ENCODE data around the gene SP140L. TPM values are rescaled to one million over a fixed set of nuclear protein-coding genes. Genes with fewer than 3 reads are reported as not detected.

Gene SP140L
- total RNA-seq, 2 donors from 2014 or later = 0.82 to 2.9 TPM

DNA sequence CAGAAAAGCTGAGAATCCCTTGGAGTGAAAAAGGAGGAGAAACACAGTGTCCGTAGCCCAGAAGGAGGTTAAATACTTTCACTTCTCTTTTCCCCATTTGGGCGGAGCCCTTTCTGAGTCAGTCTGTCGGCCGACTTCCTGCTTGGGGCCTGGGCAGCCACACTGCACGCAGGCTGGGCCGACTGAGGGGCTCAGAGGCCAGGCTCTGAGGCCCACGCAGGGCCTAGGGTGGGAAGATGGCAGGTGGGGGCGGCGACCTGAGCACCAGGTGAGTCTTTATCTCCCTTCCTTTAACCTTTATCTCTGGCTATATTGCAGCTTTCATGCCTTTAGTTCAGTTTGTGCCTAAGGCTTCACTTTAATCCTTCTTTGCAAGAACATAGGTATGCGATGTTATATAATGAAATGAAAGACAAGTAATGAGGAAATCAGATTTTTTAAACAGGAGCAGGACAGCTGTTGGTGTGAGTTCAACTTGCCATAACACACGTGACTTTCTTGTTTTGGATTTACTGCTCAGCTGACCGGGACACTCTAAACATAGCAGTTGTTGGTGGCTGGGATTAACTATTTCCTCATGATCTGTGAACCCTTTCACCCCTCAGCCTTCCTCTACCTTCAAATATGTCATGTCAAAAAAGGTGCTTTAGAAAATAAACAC is 89.2 kb downstream of the SP140L start, which contains the start of gene SP100:
Gene SP100 (plus strand): TSS at position 141 of the 661 bp plus-strand sequence. CDS start 96 bp downstream, at position 237.
- WGBS, 2 experiments (ENCODE audit: insufficient coverage in 1 of 2, insufficient read length in 1 of 2) = 77 to 89% methylated on average over 4 to 12 of the region's 12 CpGs
- Histone ChIP-seq H3K9ac (ENCODE audit: extremely low read depth, low read length, poor library complexity, severe bottlenecking) (no peak within 1 kb of the TSS), H3K4me3 (ENCODE audit: low read length) (no peak within 1 kb of the TSS), H3K27me3 (ENCODE audit: control insufficient read depth, insufficient read depth, low read length, poor library complexity, severe bottlenecking) (peaks cover 25% of the 10 kb centered on the region), H3K9me3 (ENCODE audit: control insufficient read depth, low read length) (no peaks in the 10 kb centered on the region), H3K4me1 (ENCODE audit: control insufficient read depth, insufficient read depth, low read length) (no peaks in the 10 kb centered on the region), H3K36me3 (ENCODE audit: control insufficient read depth, insufficient read depth, low read length) (no peaks in the 10 kb centered on the region), H3K27ac (ENCODE audit: low read depth, low read length) (no peak within 1 kb of the TSS)
- Mint-ChIP-seq H3K9me3 (no peaks in the 10 kb centered on the region), H3K27ac (no peak within 1 kb of the TSS), H3K36me3 (ENCODE audit: low read depth) (no peaks in the 10 kb centered on the region), H3K4me3 (no peak within 1 kb of the TSS), H3K4me1 (peaks cover 5% of the 10 kb centered on the region), H3K27me3 (ENCODE audit: insufficient read depth) (peaks cover 39% of the 10 kb centered on the region)
- TF ChIP-seq, protein P1, sequence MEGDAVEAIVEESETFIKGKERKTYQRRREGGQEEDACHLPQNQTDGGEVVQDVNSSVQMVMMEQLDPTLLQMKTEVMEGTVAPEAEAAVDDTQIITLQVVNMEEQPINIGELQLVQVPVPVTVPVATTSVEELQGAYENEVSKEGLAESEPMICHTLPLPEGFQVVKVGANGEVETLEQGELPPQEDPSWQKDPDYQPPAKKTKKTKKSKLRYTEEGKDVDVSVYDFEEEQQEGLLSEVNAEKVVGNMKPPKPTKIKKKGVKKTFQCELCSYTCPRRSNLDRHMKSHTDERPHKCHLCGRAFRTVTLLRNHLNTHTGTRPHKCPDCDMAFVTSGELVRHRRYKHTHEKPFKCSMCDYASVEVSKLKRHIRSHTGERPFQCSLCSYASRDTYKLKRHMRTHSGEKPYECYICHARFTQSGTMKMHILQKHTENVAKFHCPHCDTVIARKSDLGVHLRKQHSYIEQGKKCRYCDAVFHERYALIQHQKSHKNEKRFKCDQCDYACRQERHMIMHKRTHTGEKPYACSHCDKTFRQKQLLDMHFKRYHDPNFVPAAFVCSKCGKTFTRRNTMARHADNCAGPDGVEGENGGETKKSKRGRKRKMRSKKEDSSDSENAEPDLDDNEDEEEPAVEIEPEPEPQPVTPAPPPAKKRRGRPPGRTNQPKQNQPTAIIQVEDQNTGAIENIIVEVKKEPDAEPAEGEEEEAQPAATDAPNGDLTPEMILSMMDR (conservative IDR thresholded peaks at IDR 0.05) = no peak
- DNase-seq = no peak

DNA sequence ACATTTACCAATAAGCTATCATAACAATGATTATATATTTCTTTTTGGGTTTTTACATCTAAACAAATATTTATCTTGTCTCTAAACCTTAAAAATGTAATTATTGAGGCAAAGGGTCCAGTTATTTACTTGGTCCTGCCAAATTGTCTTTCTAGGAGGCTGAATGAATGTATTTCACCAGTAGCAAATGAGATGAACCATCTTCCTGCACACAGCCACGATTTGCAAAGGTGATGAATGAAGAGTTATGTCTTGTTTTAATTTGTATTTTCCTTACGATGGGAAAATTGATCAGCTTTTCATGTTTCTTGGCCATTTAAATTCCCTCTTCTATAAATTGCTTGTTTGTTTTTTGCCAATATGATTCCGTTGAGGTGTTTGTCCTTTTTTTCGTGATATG is 90.4 kb downstream of the SP140L start:
- H3K27ac Mint-ChIP-seq = no peak overlapping the region

GRCh38 chr2:230418341-230419016 is 91.5 kb downstream of the SP140L start:
- H3K9me3 Mint-ChIP-seq = no peaks in the 10 kb centered on the region
- H3K4me3 Mint-ChIP-seq = no peak overlapping the region
- H3K4me1 Mint-ChIP-seq = peaks cover 2% of the 10 kb centered on the region
- 88% methylated on average over 4 to 8 of the region's 9 CpGs for WGBS, 2 experiments (ENCODE audit: insufficient coverage in 1 of 2, insufficient read length in 1 of 2)
- H3K36me3 Mint-ChIP-seq (ENCODE audit: low read depth) = no peaks in the 10 kb centered on the region
- Histone ChIP-seq H3K4me3 (ENCODE audit: low read length) (no peak overlapping the region), H3K27me3 (ENCODE audit: control insufficient read depth, insufficient read depth, low read length, poor library complexity, severe bottlenecking) (peaks cover 2% of the 10 kb centered on the region), H3K36me3 (ENCODE audit: control insufficient read depth, insufficient read depth, low read length) (no peaks in the 10 kb centered on the region), H3K27ac (ENCODE audit: low read depth, low read length) (no peak overlapping the region), H3K9ac (ENCODE audit: extremely low read depth, low read length, poor library complexity, severe bottlenecking) (no peak overlapping the region), H3K9me3 (ENCODE audit: control insufficient read depth, low read length) (no peaks in the 10 kb centered on the region), H3K4me1 (ENCODE audit: control insufficient read depth, insufficient read depth, low read length) (no peaks in the 10 kb centered on the region)
- peaks cover 18% of the 10 kb centered on the region for H3K27me3 Mint-ChIP-seq (ENCODE audit: insufficient read depth)
- TF ChIP-seq, protein P1 (conservative IDR thresholded peaks at IDR 0.05) = no peak
- H3K27ac Mint-ChIP-seq = no peak overlapping the region
- DNase-seq = no peak

More for the DNA sequence above, 90.4 kb downstream of the SP140L start:
- Mint-ChIP-seq H3K4me3 (no peak overlapping the region), H3K36me3 (ENCODE audit: low read depth) (no peaks in the 10 kb centered on the region), H3K4me1 (peaks cover 2% of the 10 kb centered on the region), H3K27me3 (ENCODE audit: insufficient read depth) (peaks cover 28% of the 10 kb centered on the region), H3K9me3 (no peaks in the 10 kb centered on the region)
- no peak for DNase-seq
- no peaks in the 10 kb centered on the region for H3K4me1 ChIP-seq (ENCODE audit: control insufficient read depth, insufficient read depth, low read length)
- TF ChIP-seq, protein P1 (conservative IDR thresholded peaks at IDR 0.05) = no peak
- H3K27ac ChIP-seq (ENCODE audit: low read depth, low read length) = no peak overlapping the region
- H3K9me3 ChIP-seq (ENCODE audit: control insufficient read depth, low read length) = no peaks in the 10 kb centered on the region
- peaks cover 13% of the 10 kb centered on the region for H3K27me3 ChIP-seq (ENCODE audit: control insufficient read depth, insufficient read depth, low read length, poor library complexity, severe bottlenecking)
- H3K36me3 ChIP-seq (ENCODE audit: control insufficient read depth, insufficient read depth, low read length) = no peaks in the 10 kb centered on the region
- 82 to 86% methylated on average over 1 to 2 of the region's 4 CpGs for WGBS, 2 experiments (ENCODE audit: insufficient coverage in 1 of 2, insufficient read length in 1 of 2)
- no peak overlapping the region for H3K9ac ChIP-seq (ENCODE audit: extremely low read depth, low read length, poor library complexity, severe bottlenecking)
- H3K4me3 ChIP-seq (ENCODE audit: low read length) = no peak overlapping the region
